Left ventricle myocardium inferior (tissue), 1 donor: ENCODE measurements around the gene SAMD11. TPM values are rescaled to one million over a fixed set of nuclear protein-coding genes. Genes with fewer than 3 reads are reported as not detected.
A peak's percentile ranks its signal among the peaks of the same experiment; 100 is the strongest.

Source experiments
- DNase-seq: peaks from one replicate; pipeline ENCODE4 v3.0.0-alpha.2; 2020
- H3K27ac ChIP-seq: fragments of 200-600 bp; replicated peaks from 2 replicates; pipeline ENCODE4 v1.8.0; 2021
- H3K27me3 ChIP-seq: fragments of 200-600 bp; 2 replicates; pipeline ENCODE4 v1.8.0; 2021; ENCODE audit warnings: low read depth
- H3K36me3 ChIP-seq: fragments of 200-600 bp; 2 replicates; pipeline ENCODE4 v1.8.0; 2021
- H3K4me1 ChIP-seq: fragments of 200-600 bp; 2 replicates; pipeline ENCODE4 v1.8.0; 2021
- H3K4me3 ChIP-seq: fragments of 200-600 bp; 2 replicates; pipeline ENCODE4 v1.8.0; 2021; ENCODE audit warnings: mild to moderate bottlenecking, moderate library complexity
- H3K9me3 ChIP-seq: fragments of 200-600 bp; replicated peaks from 2 replicates; pipeline ENCODE4 v1.8.0; 2021
- CTCF ChIP-seq: fragments of 200-600 bp; IDR thresholded peaks from 2 replicates; pipeline ENCODE4 v1.8.0; 2021; ENCODE audit warnings: antibody characterized with exemption, mild to moderate bottlenecking, borderline replicate concordance
- intact Hi-C: fragments of 100-400 bp; cut with micrococcal nuclease; formaldehyde crosslinking; loops from one replicate; pipeline ENCODE4 v1.11.0; 2022
- total RNA-seq: library from RNA; stranded (reverse); fragmentation: NEBNext Ultra II Directional; extraction: Animal tissue kit (Norgen Biotek cat#: 25700); gene quantifications from one replicate; pipeline ENCODE4 v1.2.1, GENCODE V29; 2021
- donor health status: DM: no; HTN: yes; CAD: no; lungs with severe emphysema.

The SAMD11 gene
- total RNA-seq, 1 donor from 2014 or later, result 2.4 TPM

- Histone ChIP-seq H3K27me3 (peaks cover 92% of the 10 kb centered on the region), H3K4me3 (no peak overlapping the region), H3K27ac (no peak overlapping the region), H3K4me1 (peaks cover 13% of the 10 kb centered on the region), H3K9me3 (no peaks in the 10 kb centered on the region), H3K36me3 (no peaks in the 10 kb centered on the region)
- intact Hi-C loops, result no loop called here
- no peak for DNase-seq
- TF ChIP-seq CTCF, result no peak
Measured at GRCh38 chr1:971751-972506, 48.2 kb downstream of the SAMD11 start.

GRCh38 chr1:972726-973458, 49.2 kb downstream of the SAMD11 start:
- Histone ChIP-seq H3K9me3 (no peaks in the 10 kb centered on the region), H3K27me3 (peaks cover 84% of the 10 kb centered on the region), H3K4me1 (peaks cover 7% of the 10 kb centered on the region), H3K27ac (peak overlapping the region; percentile 76), H3K36me3 (no peaks in the 10 kb centered on the region), H3K4me3 (no peak overlapping the region)
- no peak for TF ChIP-seq CTCF
- intact Hi-C loops, result no loop called here
- no peak for DNase-seq

GRCh38 chr1:973459-974292, 50.0 kb downstream of the SAMD11 start:
- intact Hi-C loops, result no loop called here
- H3K9me3 ChIP-seq, result no peaks in the 10 kb centered on the region
- H3K27me3 ChIP-seq, result peaks cover 76% of the 10 kb centered on the region
- peaks cover 6% of the 10 kb centered on the region for H3K36me3 ChIP-seq
- no peak overlapping the region for H3K4me3 ChIP-seq
- TF ChIP-seq CTCF, result no peak
- DNase-seq, result no peak
- peak overlapping the region; percentile 76 for H3K27ac ChIP-seq
- peaks cover 9% of the 10 kb centered on the region for H3K4me1 ChIP-seq

- TF ChIP-seq CTCF, result no peak
- H3K4me3 ChIP-seq, result no peak overlapping the region
- intact Hi-C loops, result no loop called here
- peaks cover 12% of the 10 kb centered on the region for H3K36me3 ChIP-seq
- H3K27ac ChIP-seq, result peak overlapping the region; percentile 76
- DNase-seq, result no peak
- H3K27me3 ChIP-seq, result peaks cover 70% of the 10 kb centered on the region
- peaks cover 15% of the 10 kb centered on the region for H3K4me1 ChIP-seq
- H3K9me3 ChIP-seq, result no peaks in the 10 kb centered on the region
Measured at GRCh38 chr1:974293-974640, 50.5 kb downstream of the SAMD11 start.

GRCh38 chr1:974687-975328, 51.1 kb downstream of the SAMD11 start:
- TF ChIP-seq CTCF, result no peak
- Histone ChIP-seq H3K36me3 (peaks cover 17% of the 10 kb centered on the region), H3K9me3 (no peaks in the 10 kb centered on the region), H3K27me3 (peaks cover 65% of the 10 kb centered on the region), H3K27ac (peak overlapping the region; percentile 76), H3K4me1 (peaks cover 21% of the 10 kb centered on the region), H3K4me3 (no peak overlapping the region)
- DNase-seq, result no peak
- intact Hi-C loops, result no loop called here
